ENCODE results near the gene AGAP5.

GRCh38 chr10:73639286-73639685, 58.6 kb downstream of the AGAP5 start:
- no peak for TF ChIP-seq CTCF (IDR thresholded peaks at IDR 0.05; ENCODE audit: low read length)
- TF ChIP-seq EZH2 (optimal IDR thresholded peaks at IDR 0.05; ENCODE audit: low read depth, low read length), result no peak

Data from MM.1S (cell line).